HG03575 (cell line): ENCODE measurements around the gene YTHDF1.
A peak's percentile ranks its signal among the peaks of the same experiment; 100 is the strongest.

Source experiments
- ATAC-seq: cut with Tn5 transposase; IDR thresholded peaks from one replicate; pipeline ENCODE4 v1.9.1; 2021; ENCODE audit not compliant: unreplicated experiment, insufficient number of reproducible peaks, low FRiP score; ENCODE audit errors: extremely low read depth

YTHDF1 gene

GRCh38 chr20:63216041-63216848 is at the start of gene YTHDF1:
YTHDF1 (minus strand) TSS chr20:63216131; CDS start chr20:63215892, 239 bp downstream.
- peak; percentile 76 for ATAC-seq

DNA sequence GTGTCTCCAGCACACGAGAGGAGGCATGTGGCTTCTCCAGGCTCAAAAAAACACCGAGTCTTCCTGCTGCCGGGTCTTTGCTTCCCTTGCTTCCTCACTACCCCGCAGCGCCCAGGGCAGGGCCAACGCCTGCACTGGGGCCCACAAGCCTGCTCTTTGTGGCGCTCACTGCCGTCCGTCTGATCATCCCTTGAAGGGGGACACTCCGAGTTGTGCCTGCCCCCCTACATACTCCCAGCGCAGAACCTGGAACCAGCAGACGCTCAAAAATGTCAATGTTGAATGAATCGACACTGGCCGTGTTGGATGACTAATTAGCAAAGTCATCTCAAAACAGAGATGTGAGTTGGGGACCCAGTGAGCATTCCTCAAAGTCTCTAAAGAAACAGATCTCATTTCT is 48.6 kb upstream of the YTHDF1 start:
- no peak for ATAC-seq

- no peak for ATAC-seq
Measured at GRCh38 chr20:63264000-63264399, 48.1 kb upstream of the YTHDF1 start.

DNA sequence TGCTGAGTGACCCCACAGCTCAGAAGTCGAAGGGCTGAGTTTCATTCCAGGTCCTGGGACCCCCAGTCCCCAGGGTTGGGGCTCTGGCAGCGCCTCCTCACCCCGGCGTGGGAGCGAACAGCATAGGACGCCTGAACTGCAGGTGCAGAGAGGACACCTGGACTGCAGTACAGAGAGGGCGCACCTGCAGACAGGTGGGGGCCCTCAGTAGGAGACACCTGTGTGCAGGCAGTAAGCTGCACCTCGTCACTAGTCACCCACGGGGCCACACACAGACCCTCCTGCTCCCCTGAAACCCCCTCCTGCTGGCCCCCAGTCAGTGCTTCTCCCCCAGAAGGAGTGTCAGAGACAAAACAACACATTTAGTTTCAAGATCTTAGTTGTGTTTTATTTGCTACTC is 46.9 kb upstream of the YTHDF1 start:
- ATAC-seq, result no peak

GRCh38 chr20:63261795-63262528 is 46.0 kb upstream of the YTHDF1 start:
- ATAC-seq, result no peak

DNA sequence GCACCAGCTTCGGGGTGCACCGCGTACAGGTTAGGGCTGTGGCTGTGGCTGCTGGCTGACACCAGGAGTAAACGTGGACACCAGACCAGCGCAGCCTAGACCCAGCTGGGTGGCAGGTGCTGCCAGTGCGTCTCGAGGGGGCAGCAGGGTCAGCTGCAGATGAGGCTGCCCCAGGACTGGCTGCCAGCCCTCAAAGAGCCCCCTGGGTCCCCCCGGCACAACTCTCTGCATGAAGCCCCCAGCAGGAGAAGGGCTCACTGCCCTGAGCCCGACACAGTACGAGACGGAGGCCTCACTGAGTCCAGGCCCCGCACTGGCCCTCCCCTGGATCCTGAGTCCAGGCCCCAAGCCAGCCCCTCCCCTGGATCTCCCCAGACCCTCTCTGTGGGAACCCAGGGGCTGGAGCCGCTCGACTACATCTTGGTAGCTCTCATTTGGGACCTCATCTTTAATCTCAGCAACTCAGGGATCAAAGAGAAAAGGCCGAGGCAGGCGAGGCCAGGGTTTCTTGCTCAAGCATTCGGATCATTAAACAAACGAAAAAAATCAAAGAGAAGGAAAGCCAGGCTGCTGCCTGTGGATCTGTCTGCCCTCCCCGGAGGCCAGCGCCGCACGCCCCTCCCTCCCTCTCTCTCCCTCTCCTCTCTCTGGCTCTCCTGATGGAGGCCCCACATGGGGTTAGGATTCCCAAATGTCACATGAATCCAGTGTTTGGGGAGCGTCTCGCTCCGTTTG is 45.3 kb upstream of the YTHDF1 start:
- ATAC-seq, result no peak

DNA sequence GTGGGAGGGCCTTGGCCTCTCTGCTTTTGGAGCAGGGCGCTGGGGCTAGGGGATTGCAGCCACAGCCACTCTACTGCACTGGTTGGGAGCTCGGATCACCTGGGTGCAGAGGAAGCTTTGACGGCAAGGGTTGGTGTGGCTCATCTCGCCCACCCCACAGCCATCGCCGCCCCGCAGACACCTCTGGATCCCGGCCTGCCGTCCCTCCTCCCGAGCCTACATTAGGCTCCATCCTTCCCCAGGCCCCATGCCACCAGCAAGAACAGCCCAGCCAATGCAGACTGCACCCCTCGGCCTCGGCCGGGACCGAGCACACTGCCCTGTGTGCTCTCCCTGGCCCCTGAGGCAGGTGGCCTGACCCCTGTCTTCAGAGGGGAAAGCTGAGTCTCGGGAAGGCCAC is 44.6 kb upstream of the YTHDF1 start:
- no peak for ATAC-seq

DNA sequence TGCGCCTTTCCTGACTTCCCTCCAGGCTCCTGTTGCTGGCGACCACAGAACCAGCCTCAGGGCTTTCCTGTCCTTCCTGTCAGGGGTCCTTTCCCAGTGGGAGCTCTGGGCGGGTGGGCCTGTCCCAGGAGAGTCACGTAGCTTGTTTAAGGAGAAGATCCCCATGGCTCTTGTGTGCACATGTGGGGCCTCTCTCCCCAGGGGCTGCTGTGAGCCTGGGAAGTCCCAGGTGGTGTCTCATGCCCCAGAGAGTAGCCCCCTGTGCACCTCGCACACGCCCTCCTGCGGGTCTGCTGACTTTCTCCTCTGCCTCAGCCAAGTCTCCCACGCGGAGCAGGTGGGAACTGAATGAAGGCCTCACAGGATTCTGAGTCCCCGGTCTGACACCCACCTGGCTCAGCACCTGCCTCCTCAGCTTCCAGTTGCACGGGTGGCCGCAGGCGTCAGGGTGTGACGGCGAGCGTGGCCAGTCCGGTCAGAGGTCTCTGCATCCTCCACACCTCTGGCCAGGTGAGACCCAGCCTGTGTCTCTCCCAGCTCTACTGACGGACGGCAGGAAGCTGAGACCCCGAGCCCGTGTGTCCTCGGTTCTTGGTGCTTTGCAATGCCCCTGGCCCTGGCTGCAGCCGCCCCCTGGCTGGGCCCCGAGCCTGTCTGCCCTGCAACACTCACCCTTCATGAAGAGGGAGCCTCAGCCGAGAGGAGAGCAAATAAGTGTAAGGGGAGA is 44.0 kb upstream of the YTHDF1 start:
- no peak for ATAC-seq

- ATAC-seq, result no peak
Measured at GRCh38 chr20:63258781-63259180, 42.9 kb upstream of the YTHDF1 start.

DNA sequence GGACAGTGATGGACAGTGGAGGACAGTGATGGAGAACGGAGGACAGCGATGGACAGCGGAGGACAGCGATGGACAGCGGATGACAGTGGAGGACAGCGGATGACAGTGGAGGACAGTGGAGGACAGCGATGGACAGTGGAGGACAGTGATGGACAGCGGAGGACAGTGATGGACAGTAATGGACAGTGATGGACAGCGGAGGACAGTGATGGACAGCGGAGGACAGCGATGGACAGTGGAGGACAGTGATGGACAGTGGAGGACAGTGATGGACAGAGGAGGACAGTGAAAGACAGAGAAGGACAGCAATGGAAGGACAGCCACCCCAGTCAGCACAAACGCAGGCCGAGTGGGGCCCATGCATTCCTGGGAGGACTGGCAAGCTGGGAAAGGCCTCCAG is 41.7 kb upstream of the YTHDF1 start:
- ATAC-seq, result no peak

- no peak for ATAC-seq
Measured at GRCh38 chr20:63256954-63257353, 41.0 kb upstream of the YTHDF1 start.

- ATAC-seq, result no peak
Measured at GRCh38 chr20:63255931-63256704, 40.2 kb upstream of the YTHDF1 start.

GRCh38 chr20:63254606-63255384 is 38.9 kb upstream of the YTHDF1 start:
- ATAC-seq, result no peak

DNA sequence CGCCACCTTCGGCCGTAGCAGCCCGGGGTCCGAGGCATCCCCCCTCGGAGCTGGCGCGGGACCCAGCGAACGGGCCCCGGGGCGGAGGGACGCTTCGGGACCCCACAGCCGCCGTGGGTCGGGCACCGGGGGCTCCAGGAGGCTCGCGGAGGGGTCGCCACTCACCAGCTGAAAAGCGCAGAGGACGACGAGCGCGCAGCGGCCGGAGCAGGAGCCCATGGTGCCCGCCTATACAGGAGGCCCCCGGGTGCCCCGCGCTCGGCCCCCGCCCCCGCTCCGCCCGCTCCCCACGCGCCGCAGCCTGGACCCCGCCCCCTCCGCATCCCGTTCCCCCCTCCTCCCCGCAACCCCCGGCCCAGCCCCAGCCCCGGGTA is 38.3 kb upstream of the YTHDF1 start, which contains the start of gene NKAIN4:
NKAIN4 (minus strand) TSS at position 232 of the 374 bp plus-strand sequence; CDS start at position 219, 13 bp downstream.
- ATAC-seq, result no peak

DNA sequence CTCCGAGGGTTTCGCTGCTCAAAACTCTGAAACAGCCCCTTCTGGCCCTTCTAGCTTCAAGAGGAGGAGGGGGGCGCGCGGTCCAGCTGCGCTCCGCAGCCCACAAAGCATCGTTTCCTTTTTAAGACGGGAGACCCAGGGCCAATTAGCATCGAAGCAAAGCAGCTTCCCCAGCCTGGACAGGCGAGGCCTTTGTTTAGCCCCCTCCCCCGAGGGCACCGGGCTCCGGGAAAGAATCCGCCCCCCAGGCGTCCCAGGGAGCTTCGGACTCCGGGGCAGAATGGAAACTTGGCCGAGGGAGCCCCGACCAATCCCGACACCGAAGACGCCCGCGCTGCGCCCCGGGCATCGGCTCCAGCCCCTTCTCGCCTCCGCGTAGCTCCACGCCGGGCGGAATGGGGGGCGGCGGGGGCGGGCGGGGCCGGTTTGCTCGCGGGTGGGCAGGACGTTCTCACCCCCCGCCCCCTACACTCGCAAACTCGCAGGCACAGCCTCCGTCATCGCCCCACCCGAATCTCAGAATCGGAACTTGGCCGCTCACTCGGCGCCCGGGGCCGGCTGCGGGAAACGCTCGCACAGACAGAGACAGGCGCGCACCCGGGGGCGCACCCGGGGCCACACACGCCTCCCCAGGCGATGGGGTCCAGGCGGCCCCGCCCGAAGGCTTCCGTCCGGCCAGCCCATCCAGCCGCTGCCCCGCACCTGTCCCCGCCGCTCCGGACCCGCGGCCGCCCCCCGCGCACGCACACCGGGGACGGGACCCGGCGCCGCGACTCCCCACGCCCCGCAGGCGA is 37.7 kb upstream of the YTHDF1 start:
- no peak for ATAC-seq

GRCh38 chr20:63253065-63253437 is 37.1 kb upstream of the YTHDF1 start:
- no peak for ATAC-seq

GRCh38 chr20:63252284-63252711 is 36.4 kb upstream of the YTHDF1 start:
- no peak for ATAC-seq
